NCI-H1092 (cell line): ENCODE results near the gene ABHD17C.
"Not testable (repeated sequence)": the region's sequence is repeated elsewhere in the genome, so short reads cannot be mapped to it uniquely, and the experiment has no call there.

ENCODE experiments used
- DNase-seq: peaks from one replicate; lab custom pipeline; 2025; lab: John Stamatoyannopoulos, UW

Gene ABHD17C

GRCh38 chr15:80730926-80731325, 35.8 kb downstream of the ABHD17C start:
- DNase-seq = no peak

GRCh38 chr15:80732167-80732566, 37.1 kb downstream of the ABHD17C start:
- DNase-seq = no peak

- no peak for DNase-seq
Measured at GRCh38 chr15:80732818-80733217, 37.7 kb downstream of the ABHD17C start.

- DNase-seq = no peak
Measured at GRCh38 chr15:80733460-80733859, 38.4 kb downstream of the ABHD17C start.

- no peak for DNase-seq
Measured at GRCh38 chr15:80735344-80735743, 40.2 kb downstream of the ABHD17C start.

- no peak for DNase-seq
Measured at GRCh38 chr15:80736560-80736959, 41.5 kb downstream of the ABHD17C start.

- no peak for DNase-seq
Measured at GRCh38 chr15:80739919-80740318, 44.8 kb downstream of the ABHD17C start.

- DNase-seq = no peak
Measured at GRCh38 chr15:80742081-80742480, 47.0 kb downstream of the ABHD17C start.

- DNase-seq = no peak
Measured at GRCh38 chr15:80743189-80743833, 48.2 kb downstream of the ABHD17C start.

GRCh38 chr15:80744415-80744814, 49.3 kb downstream of the ABHD17C start:
- no peak for DNase-seq

- no peak for DNase-seq
Measured at GRCh38 chr15:80744826-80745225, 49.7 kb downstream of the ABHD17C start.

- no peak for DNase-seq
Measured at GRCh38 chr15:80745888-80746287, 50.8 kb downstream of the ABHD17C start.

GRCh38 chr15:80747317-80748053, 52.4 kb downstream of the ABHD17C start:
- DNase-seq = no peak

GRCh38 chr15:80749589-80749988, 54.5 kb downstream of the ABHD17C start:
- no peak for DNase-seq

- DNase-seq = no peak
Measured at GRCh38 chr15:80750575-80750974, 55.5 kb downstream of the ABHD17C start.

- DNase-seq = no peak
Measured at GRCh38 chr15:80752204-80752603, 57.1 kb downstream of the ABHD17C start.

GRCh38 chr15:80753161-80753560, 58.1 kb downstream of the ABHD17C start:
- no peak for DNase-seq

GRCh38 chr15:80754014-80754413, 58.9 kb downstream of the ABHD17C start:
- no peak for DNase-seq

- DNase-seq = no peak
Measured at GRCh38 chr15:80755885-80756284, 60.8 kb downstream of the ABHD17C start.

- DNase-seq = no peak
Measured at GRCh38 chr15:80758130-80758745, 63.1 kb downstream of the ABHD17C start.

- no peak for DNase-seq
Measured at GRCh38 chr15:80760960-80761359, 65.8 kb downstream of the ABHD17C start.

- DNase-seq = no peak
Measured at GRCh38 chr15:80761754-80762153, 66.6 kb downstream of the ABHD17C start.

GRCh38 chr15:80763235-80763634, 68.1 kb downstream of the ABHD17C start:
- DNase-seq = not testable (repeated sequence)
